Measurements from ENCODE around the gene ELOA.

Gene ELOA

GRCh38 chr1:23695667-23696066, 47.6 kb upstream of the ELOA start:
- Histone ChIP-seq H3K79me2 (ENCODE audit: insufficient read depth, low read length) (peaks cover 90% of the 10 kb centered on the region), H3K9me3 (ENCODE audit: insufficient read depth, low read length) (no peaks in the 10 kb centered on the region), H4K20me1 (ENCODE audit: low read depth, low read length) (peaks cover 44% of the 10 kb centered on the region), H3K4me3 (ENCODE audit: insufficient read depth, low read length, poor library complexity, severe bottlenecking) (no peak overlapping the region), H3K9ac (ENCODE audit: low read length) (no peak overlapping the region), H3K27ac (ENCODE audit: low read depth, low read length) (no peak overlapping the region), H3K9me2 (replicated peaks; ENCODE audit: insufficient read depth, low read length) (no peaks in the 10 kb centered on the region), H3K4me2 (ENCODE audit: low read depth, low read length, poor library complexity, severe bottlenecking) (no peak overlapping the region), H3F3A (ENCODE audit: insufficient read depth) (peaks cover 34% of the 10 kb centered on the region), H3K36me3 (ENCODE audit: low read length) (peaks cover 67% of the 10 kb centered on the region), H2AFZ (ENCODE audit: low read depth, low read length, severe bottlenecking) (no peak overlapping the region), H3K27me3 (ENCODE audit: low read length) (no peaks in the 10 kb centered on the region)
- no peak for TF ChIP-seq EZH2phosphoT487 (conservative IDR thresholded peaks at IDR 0.05; ENCODE audit: low read length)
- TF ChIP-seq CTCF (IDR thresholded peaks at IDR 0.05; ENCODE audit: insufficient read depth, low read length, poor library complexity, severe bottlenecking): no peak

GRCh38 chr1:23696335-23696989, 46.8 kb upstream of the ELOA start:
- Histone ChIP-seq H3K9me2 (replicated peaks; ENCODE audit: insufficient read depth, low read length) (no peaks in the 10 kb centered on the region), H3K36me3 (ENCODE audit: low read length) (peaks cover 70% of the 10 kb centered on the region), H3K27me3 (ENCODE audit: low read length) (no peaks in the 10 kb centered on the region), H3F3A (ENCODE audit: insufficient read depth) (peaks cover 35% of the 10 kb centered on the region), H3K4me2 (ENCODE audit: low read depth, low read length, poor library complexity, severe bottlenecking) (no peak overlapping the region), H3K4me3 (ENCODE audit: insufficient read depth, low read length, poor library complexity, severe bottlenecking) (no peak overlapping the region), H3K9me3 (ENCODE audit: insufficient read depth, low read length) (no peaks in the 10 kb centered on the region), H3K27ac (ENCODE audit: low read depth, low read length) (no peak overlapping the region), H4K20me1 (ENCODE audit: low read depth, low read length) (peaks cover 44% of the 10 kb centered on the region), H3K9ac (ENCODE audit: low read length) (no peak overlapping the region), H2AFZ (ENCODE audit: low read depth, low read length, severe bottlenecking) (no peak overlapping the region), H3K79me2 (ENCODE audit: insufficient read depth, low read length) (peaks cover 94% of the 10 kb centered on the region)
- TF ChIP-seq EZH2phosphoT487 (conservative IDR thresholded peaks at IDR 0.05; ENCODE audit: low read length) (no peak), CTCF (IDR thresholded peaks at IDR 0.05; ENCODE audit: insufficient read depth, low read length, poor library complexity, severe bottlenecking) (no peak)

- H3K9ac ChIP-seq (ENCODE audit: low read length): no peak overlapping the region
- H3K27ac ChIP-seq (ENCODE audit: low read depth, low read length): no peak overlapping the region
- H3K27me3 ChIP-seq (ENCODE audit: low read length): no peaks in the 10 kb centered on the region
- no peaks in the 10 kb centered on the region for H3K9me3 ChIP-seq (ENCODE audit: insufficient read depth, low read length)
- peaks cover 41% of the 10 kb centered on the region for H4K20me1 ChIP-seq (ENCODE audit: low read depth, low read length)
- H3K4me2 ChIP-seq (ENCODE audit: low read depth, low read length, poor library complexity, severe bottlenecking): no peak overlapping the region
- H2AFZ ChIP-seq (ENCODE audit: low read depth, low read length, severe bottlenecking): no peak overlapping the region
- peaks cover 60% of the 10 kb centered on the region for H3K36me3 ChIP-seq (ENCODE audit: low read length)
- H3K4me3 ChIP-seq (ENCODE audit: insufficient read depth, low read length, poor library complexity, severe bottlenecking): no peak overlapping the region
- no peak for TF ChIP-seq CTCF (IDR thresholded peaks at IDR 0.05; ENCODE audit: insufficient read depth, low read length, poor library complexity, severe bottlenecking)
- TF ChIP-seq EZH2phosphoT487 (conservative IDR thresholded peaks at IDR 0.05; ENCODE audit: low read length): no peak
- peaks cover 47% of the 10 kb centered on the region for H3F3A ChIP-seq (ENCODE audit: insufficient read depth)
- peaks cover 79% of the 10 kb centered on the region for H3K79me2 ChIP-seq (ENCODE audit: insufficient read depth, low read length)
- no peaks in the 10 kb centered on the region for H3K9me2 ChIP-seq (replicated peaks; ENCODE audit: insufficient read depth, low read length)
Measured at GRCh38 chr1:23698466-23698865, 44.8 kb upstream of the ELOA start.
